ENCODE measurements around the gene MINK1.
"Not testable (repeated sequence)": the region's sequence is repeated elsewhere in the genome, so short reads cannot be mapped to it uniquely, and the experiment has no call there.

The MINK1 gene

GRCh38 chr17:4862720-4863119 is 29.6 kb downstream of the MINK1 start:
- POLR2A ChIA-PET, result no interaction called here
- TF ChIP-seq SUZ12 (IDR thresholded peaks at IDR 0.05) (no peak), SP1 (IDR thresholded peaks at IDR 0.05) (no peak), CTBP1 (IDR thresholded peaks at IDR 0.05; ENCODE audit: borderline replicate concordance) (no peak), LEF1 (IDR thresholded peaks at IDR 0.05; ENCODE audit: borderline replicate concordance) (no peak), FOXM1 (IDR thresholded peaks at IDR 0.05; ENCODE audit: borderline replicate concordance) (no peak), ARNT (IDR thresholded peaks at IDR 0.05) (no peak), ZNF384 (IDR thresholded peaks at IDR 0.05) (no peak), TARDBP (IDR thresholded peaks at IDR 0.05) (no peak), L3MBTL2 (conservative IDR thresholded peaks at IDR 0.05) (no peak), FOXA1 (IDR thresholded peaks at IDR 0.05) (no peak), ELF4 (IDR thresholded peaks at IDR 0.05) (no peak), BHLHE40 (IDR thresholded peaks at IDR 0.05; ENCODE audit: borderline replicate concordance) (no peak), HDGF (IDR thresholded peaks at IDR 0.05; ENCODE audit: borderline replicate concordance) (no peak), NFRKB (IDR thresholded peaks at IDR 0.05) (no peak), FOXK2 (IDR thresholded peaks at IDR 0.05) (no peak)
- TF ChIP-seq, protein P1, sequence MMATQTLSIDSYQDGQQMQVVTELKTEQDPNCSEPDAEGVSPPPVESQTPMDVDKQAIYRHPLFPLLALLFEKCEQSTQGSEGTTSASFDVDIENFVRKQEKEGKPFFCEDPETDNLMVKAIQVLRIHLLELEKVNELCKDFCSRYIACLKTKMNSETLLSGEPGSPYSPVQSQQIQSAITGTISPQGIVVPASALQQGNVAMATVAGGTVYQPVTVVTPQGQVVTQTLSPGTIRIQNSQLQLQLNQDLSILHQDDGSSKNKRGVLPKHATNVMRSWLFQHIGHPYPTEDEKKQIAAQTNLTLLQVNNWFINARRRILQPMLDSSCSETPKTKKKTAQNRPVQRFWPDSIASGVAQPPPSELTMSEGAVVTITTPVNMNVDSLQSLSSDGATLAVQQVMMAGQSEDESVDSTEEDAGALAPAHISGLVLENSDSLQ (IDR thresholded peaks at IDR 0.05), result no peak
- CTCF ChIA-PET, result no interaction called here
- no peak for DNase-seq (ENCODE audit: extremely low spot score)

- DNase-seq (ENCODE audit: extremely low spot score), result no peak
- no peak for TF ChIP-seq TARDBP (IDR thresholded peaks at IDR 0.05)
- TF ChIP-seq HDGF (IDR thresholded peaks at IDR 0.05; ENCODE audit: borderline replicate concordance), result no peak
- TF ChIP-seq CTBP1 (IDR thresholded peaks at IDR 0.05; ENCODE audit: borderline replicate concordance), result no peak
- no peak for TF ChIP-seq ARNT (IDR thresholded peaks at IDR 0.05)
- TF ChIP-seq NFRKB (IDR thresholded peaks at IDR 0.05), result no peak
- TF ChIP-seq FOXA1 (IDR thresholded peaks at IDR 0.05), result no peak
- TF ChIP-seq, protein P1 (IDR thresholded peaks at IDR 0.05), result no peak
- ChIA-PET CTCF (no interaction called here), POLR2A (no interaction called here)
Observed at GRCh38 chr17:4863321-4863720, 30.2 kb downstream of the MINK1 start.

DNA sequence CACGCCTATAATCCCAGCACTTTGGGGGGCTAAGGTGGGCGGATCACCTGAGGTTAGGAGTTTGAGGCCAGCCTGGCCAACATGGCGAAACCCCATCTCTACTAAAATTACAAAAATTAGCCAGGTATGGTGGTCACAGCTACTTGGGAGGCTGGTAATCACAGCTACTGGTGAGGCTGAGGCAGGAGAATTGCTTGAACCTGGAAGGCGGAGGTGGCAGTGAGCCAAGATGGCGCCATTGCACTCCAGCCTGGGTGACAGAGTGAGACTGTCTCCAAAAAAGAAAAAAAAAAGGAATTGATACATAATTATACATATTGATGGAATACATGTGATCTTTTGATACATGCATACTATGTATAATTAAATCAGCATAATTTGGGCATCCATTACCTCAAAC is 34.4 kb downstream of the MINK1 start:
- not testable (repeated sequence) for DNase-seq (ENCODE audit: extremely low spot score)
- POLR2A ChIA-PET, result interaction anchor here (1.1 kb wide), 1 partner anchor 77 kb away, joined by 3 read pairs; no protein-coding TSS in a partner anchor
- CTCF ChIA-PET, result interaction anchor here (0.5 to 0.6 kb wide), 2 partner anchors 30 to 572 kb away, joined by 3 read pairs; no protein-coding TSS in a partner anchor

- CTCF ChIA-PET, result interaction anchor here (0.6 kb wide), 1 partner anchor 300 kb away, joined by 3 read pairs; no protein-coding TSS in a partner anchor
- POLR2A ChIA-PET, result not testable (repeated sequence)
Observed at GRCh38 chr17:4869058-4869998, 36.2 kb downstream of the MINK1 start.

DNA sequence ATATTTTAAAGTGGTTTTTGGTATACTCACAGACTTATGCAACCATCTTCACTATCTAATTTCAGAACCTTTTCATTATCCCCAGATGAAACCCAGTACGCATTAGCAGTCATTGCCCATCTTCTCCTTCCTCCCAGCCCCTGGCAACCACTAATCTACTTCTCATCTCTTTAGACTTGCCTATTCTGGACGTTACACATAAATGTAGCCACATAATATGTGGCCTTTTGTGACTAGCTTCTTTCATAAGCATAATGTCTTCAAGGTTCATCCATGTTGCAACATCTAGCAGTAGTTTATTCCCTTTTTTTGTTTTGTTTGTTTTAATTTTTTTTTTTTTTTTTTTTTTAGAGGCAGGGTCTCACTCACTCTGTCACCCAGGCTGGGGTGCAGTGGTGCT is 37.7 kb downstream of the MINK1 start:
- POLR2A ChIA-PET, result interaction anchor here (1.1 kb wide), 1 partner anchor 81 kb away, joined by 3 read pairs; no protein-coding TSS in a partner anchor
- CTCF ChIA-PET, result no interaction called here

More at GRCh38 chr17:4869058-4869998, 36.2 kb downstream of the MINK1 start:
- not testable (repeated sequence) for DNase-seq (ENCODE audit: extremely low spot score)

GRCh38 chr17:4872786-4873185 is 39.6 kb downstream of the MINK1 start:
- no peak for TF ChIP-seq SUZ12 (IDR thresholded peaks at IDR 0.05)
- no peak for TF ChIP-seq ZNF384 (IDR thresholded peaks at IDR 0.05)
- TF ChIP-seq TARDBP (IDR thresholded peaks at IDR 0.05), result no peak
- TF ChIP-seq SP1 (IDR thresholded peaks at IDR 0.05), result no peak
- ChIA-PET POLR2A (no interaction called here), CTCF (no interaction called here)
- no peak for DNase-seq (ENCODE audit: extremely low spot score)

More for the DNA sequence above, 37.7 kb downstream of the MINK1 start:
- no peak for DNase-seq (ENCODE audit: extremely low spot score)
- no peak for TF ChIP-seq L3MBTL2 (conservative IDR thresholded peaks at IDR 0.05)
- no peak for TF ChIP-seq SP1 (IDR thresholded peaks at IDR 0.05)
- no peak for TF ChIP-seq FOXA1 (IDR thresholded peaks at IDR 0.05)
- TF ChIP-seq ELF4 (IDR thresholded peaks at IDR 0.05), result no peak
- TF ChIP-seq LEF1 (IDR thresholded peaks at IDR 0.05; ENCODE audit: borderline replicate concordance), result no peak
- TF ChIP-seq ARNT (IDR thresholded peaks at IDR 0.05), result no peak
- TF ChIP-seq FOXM1 (IDR thresholded peaks at IDR 0.05; ENCODE audit: borderline replicate concordance), result no peak
- no peak for TF ChIP-seq TARDBP (IDR thresholded peaks at IDR 0.05)
- no peak for TF ChIP-seq CTBP1 (IDR thresholded peaks at IDR 0.05; ENCODE audit: borderline replicate concordance)
- TF ChIP-seq FOXK2 (IDR thresholded peaks at IDR 0.05), result no peak
- no peak for TF ChIP-seq NFRKB (IDR thresholded peaks at IDR 0.05)
- TF ChIP-seq SUZ12 (IDR thresholded peaks at IDR 0.05), result no peak
- no peak for TF ChIP-seq HDGF (IDR thresholded peaks at IDR 0.05; ENCODE audit: borderline replicate concordance)

DNA sequence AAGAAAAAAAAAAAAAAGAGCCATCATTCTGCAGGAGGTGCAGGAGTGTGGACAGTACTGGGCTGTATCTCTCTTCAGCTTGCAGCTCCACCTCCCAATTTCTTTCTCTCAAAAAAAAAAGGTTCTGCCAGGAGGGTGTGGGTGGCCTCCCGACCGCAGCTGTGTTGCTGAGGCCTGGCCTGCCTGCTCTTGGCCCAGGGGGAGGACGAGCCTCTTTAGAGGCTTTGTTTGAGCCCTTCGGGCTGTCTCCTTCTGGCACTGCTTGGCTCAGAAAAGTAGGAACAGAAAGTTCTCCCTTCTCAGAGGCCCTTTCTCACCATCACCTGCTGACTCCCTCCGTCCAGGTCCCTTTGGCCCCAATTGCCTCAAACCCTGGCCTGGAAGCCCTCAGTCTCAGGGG is 43.9 kb downstream of the MINK1 start:
- TF ChIP-seq BHLHE40 (IDR thresholded peaks at IDR 0.05; ENCODE audit: borderline replicate concordance), result no peak
- TF ChIP-seq, protein P1 (IDR thresholded peaks at IDR 0.05), result no peak
- no peak for TF ChIP-seq TARDBP (IDR thresholded peaks at IDR 0.05)
- no peak for TF ChIP-seq FOXM1 (IDR thresholded peaks at IDR 0.05; ENCODE audit: borderline replicate concordance)
- TF ChIP-seq FOXK2 (IDR thresholded peaks at IDR 0.05), result no peak
- ChIA-PET POLR2A (no interaction called here), CTCF (no interaction called here)
- DNase-seq (ENCODE audit: extremely low spot score), result no peak
